ENCODE measurements around the gene NOS2. TPM values are rescaled to one million over a fixed set of nuclear protein-coding genes. Genes with fewer than 3 reads are reported as not detected.
"Not testable (repeated sequence)": the region's sequence is repeated elsewhere in the genome, so short reads cannot be mapped to it uniquely, and the experiment has no call there.

The NOS2 gene
- total RNA-seq, 1 experiment from 2014 or later, result 1.2 TPM

GRCh38 chr17:27747462-27748359 is 52.6 kb downstream of the NOS2 start:
- in situ Hi-C loops (cut with HindIII; ENCODE audit: low pct_unique_long_range_greater_than_20kb, low sequenced_read_pairs), result no loop called here

GRCh38 chr17:27746881-27747280 is 53.4 kb downstream of the NOS2 start:
- in situ Hi-C loops (cut with HindIII; ENCODE audit: low pct_unique_long_range_greater_than_20kb, low sequenced_read_pairs), result no loop called here
- DNase-seq (ENCODE audit: low read depth), result no peak

More at GRCh38 chr17:27747462-27748359, 52.6 kb downstream of the NOS2 start:
- no peak for DNase-seq (ENCODE audit: low read depth)

GRCh38 chr17:27746320-27746719 is 54.0 kb downstream of the NOS2 start:
- DNase-seq (ENCODE audit: low read depth); in situ Hi-C loops (cut with HindIII; ENCODE audit: low pct_unique_long_range_greater_than_20kb, low sequenced_read_pairs): not testable (repeated sequence)

GRCh38 chr17:27745207-27745830 is 55.0 kb downstream of the NOS2 start:
- in situ Hi-C loops (cut with HindIII; ENCODE audit: low pct_unique_long_range_greater_than_20kb, low sequenced_read_pairs), result not testable (repeated sequence)

DNA sequence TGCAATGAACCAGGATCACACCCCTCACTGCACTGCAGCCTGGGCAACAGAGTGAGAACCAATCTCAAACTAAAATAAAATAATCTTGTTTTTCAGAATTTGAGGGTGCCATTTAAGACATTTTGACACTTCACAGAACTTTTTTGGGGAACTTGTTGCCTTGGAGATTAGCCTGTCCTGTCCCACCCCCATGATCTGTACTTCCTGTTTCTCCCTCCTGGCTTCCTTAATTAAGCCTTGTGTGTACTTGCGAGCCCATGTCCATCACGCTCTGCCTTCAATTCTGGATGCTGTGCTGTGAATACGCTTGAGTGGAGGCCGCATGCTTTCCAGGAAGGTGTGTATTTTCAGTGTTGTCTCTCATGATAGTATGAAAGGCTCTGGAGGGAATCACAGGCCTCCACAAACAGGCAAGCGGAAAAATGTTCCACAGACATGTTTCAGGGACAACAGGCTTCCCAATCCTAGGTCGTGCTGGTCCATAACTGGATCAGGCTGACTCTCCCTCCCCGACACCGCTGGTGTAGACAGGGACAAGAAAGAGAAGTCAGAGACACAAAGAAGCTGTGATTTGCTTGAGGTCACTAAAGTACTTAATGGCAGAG is 56.9 kb downstream of the NOS2 start:
- in situ Hi-C loops (cut with HindIII; ENCODE audit: low pct_unique_long_range_greater_than_20kb, low sequenced_read_pairs), result no loop called here
- no peak for DNase-seq (ENCODE audit: low read depth)

More at GRCh38 chr17:27745207-27745830, 55.0 kb downstream of the NOS2 start:
- DNase-seq (ENCODE audit: low read depth), result not testable (repeated sequence)

DNA sequence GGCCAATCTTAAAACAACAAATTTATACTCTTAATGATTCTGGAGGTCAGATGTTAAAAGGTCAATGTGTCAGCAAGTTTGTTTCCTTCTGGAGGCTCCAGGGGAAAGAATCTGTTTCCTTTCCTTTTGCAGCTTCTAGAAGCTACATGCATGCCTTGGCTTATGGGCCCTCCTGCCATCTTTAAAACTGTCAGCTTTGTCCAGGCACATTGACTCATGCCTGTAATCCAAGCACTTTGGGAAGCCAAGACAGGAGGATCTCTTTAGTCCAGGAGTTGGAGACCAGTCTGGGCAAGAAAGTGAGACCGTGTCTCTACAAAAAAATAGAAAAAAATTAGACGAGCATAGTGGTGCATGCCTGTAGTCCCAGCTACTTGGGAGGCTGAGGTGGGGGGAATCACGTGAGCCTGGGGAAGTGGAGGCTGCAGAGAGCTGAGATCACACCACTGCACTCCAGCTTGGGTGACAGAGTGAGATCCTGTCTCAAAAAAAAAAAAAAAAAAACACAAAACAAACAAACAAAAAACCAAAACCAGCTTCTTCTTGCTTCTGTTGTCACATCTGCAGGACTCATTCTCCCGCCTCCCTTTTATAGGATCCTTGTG is 58.3 kb downstream of the NOS2 start:
- no peak for DNase-seq (ENCODE audit: low read depth)
- in situ Hi-C loops (cut with HindIII; ENCODE audit: low pct_unique_long_range_greater_than_20kb, low sequenced_read_pairs), result no loop called here

GRCh38 chr17:27741361-27741861 is 58.9 kb downstream of the NOS2 start:
- DNase-seq (ENCODE audit: low read depth), result no peak
- in situ Hi-C loops (cut with HindIII; ENCODE audit: low pct_unique_long_range_greater_than_20kb, low sequenced_read_pairs), result no loop called here

- in situ Hi-C loops (cut with HindIII; ENCODE audit: low pct_unique_long_range_greater_than_20kb, low sequenced_read_pairs), result not testable (repeated sequence)
These were observed 59.8 kb downstream of the NOS2 start for GRCh38 chr17:27740541-27740940.

DNA sequence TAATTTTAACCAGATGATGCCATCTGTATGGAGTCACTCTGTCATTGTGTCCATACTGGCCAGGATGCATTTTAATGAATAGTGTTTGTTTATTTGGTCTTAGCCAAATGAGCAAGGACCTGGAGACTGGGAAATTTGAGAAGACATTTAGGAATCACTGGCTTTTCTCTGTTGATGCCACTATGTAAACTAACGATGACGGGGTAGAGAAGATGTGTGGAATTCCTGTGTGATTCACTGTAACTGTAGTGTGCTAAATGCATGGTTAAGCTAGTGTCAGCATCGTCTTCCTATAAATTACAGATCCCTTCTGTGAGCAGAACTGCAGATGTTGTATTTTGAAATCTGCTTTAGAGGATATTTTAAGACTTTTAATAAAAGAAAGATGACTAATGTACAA is 66.6 kb downstream of the NOS2 start:
- no peak for DNase-seq (ENCODE audit: low read depth)
- in situ Hi-C loops (cut with HindIII; ENCODE audit: low pct_unique_long_range_greater_than_20kb, low sequenced_read_pairs), result no loop called here

More at GRCh38 chr17:27740541-27740940, 59.8 kb downstream of the NOS2 start:
- DNase-seq (ENCODE audit: low read depth), result not testable (repeated sequence)

DNA sequence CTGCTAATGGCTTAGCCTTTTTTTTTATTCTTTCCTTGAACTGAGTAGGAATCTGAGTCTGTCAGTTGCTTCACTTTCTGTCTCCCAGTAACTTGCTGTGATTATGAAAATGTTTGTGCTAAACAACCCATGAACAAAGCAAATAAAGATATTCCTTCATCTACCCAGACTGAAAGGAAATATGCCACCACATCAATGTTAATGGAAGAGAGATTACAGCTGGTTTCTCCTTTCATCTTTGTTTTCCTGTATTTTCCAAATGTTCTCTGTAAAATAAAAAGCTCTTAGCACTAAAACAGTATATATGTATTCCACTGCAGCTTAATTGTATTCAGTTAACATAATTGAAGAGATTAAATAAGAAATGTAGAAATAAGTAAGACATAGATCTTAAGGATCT is 67.6 kb downstream of the NOS2 start:
- in situ Hi-C loops (cut with HindIII; ENCODE audit: low pct_unique_long_range_greater_than_20kb, low sequenced_read_pairs); DNase-seq (ENCODE audit: low read depth): not testable (repeated sequence)

- in situ Hi-C loops (cut with HindIII; ENCODE audit: low pct_unique_long_range_greater_than_20kb, low sequenced_read_pairs); DNase-seq (ENCODE audit: low read depth): not testable (repeated sequence)
These were observed 74.3 kb downstream of the NOS2 start for GRCh38 chr17:27725982-27726381.

- in situ Hi-C loops (cut with HindIII; ENCODE audit: low pct_unique_long_range_greater_than_20kb, low sequenced_read_pairs), result no loop called here
- DNase-seq (ENCODE audit: low read depth), result no peak
These were observed 78.5 kb downstream of the NOS2 start for GRCh38 chr17:27721797-27722196.

Other genes with a start within 250 kb of the NOS2 start
- gene LGALS9, start 169.3 kb downstream of the NOS2 start, total RNA-seq (2014; rRNA removed; shearing (Covaris generic); ENCODE audit: low replicate concordance), result 14.0 TPM in 1 of 2 replicates, not detected in the other
- 2.5 and 32.8 TPM in 2 replicates for gene LYRM9, start 92.8 kb upstream of the NOS2 start, total RNA-seq (2014; rRNA removed; shearing (Covaris generic); ENCODE audit: low replicate concordance)
- 9.1 and 18.0 TPM in 2 replicates for gene NLK, start 242.1 kb upstream of the NOS2 start, total RNA-seq (2014; rRNA removed; shearing (Covaris generic); ENCODE audit: low replicate concordance)

Data from Caki2 (cell line).